Measurements from ENCODE around the gene COL6A2. TPM values are rescaled to one million over a fixed set of nuclear protein-coding genes. Genes with fewer than 3 reads are reported as not detected.

The COL6A2 gene
- total RNA-seq, 1 experiment from 2014 or later = 87.0 TPM

DNA sequence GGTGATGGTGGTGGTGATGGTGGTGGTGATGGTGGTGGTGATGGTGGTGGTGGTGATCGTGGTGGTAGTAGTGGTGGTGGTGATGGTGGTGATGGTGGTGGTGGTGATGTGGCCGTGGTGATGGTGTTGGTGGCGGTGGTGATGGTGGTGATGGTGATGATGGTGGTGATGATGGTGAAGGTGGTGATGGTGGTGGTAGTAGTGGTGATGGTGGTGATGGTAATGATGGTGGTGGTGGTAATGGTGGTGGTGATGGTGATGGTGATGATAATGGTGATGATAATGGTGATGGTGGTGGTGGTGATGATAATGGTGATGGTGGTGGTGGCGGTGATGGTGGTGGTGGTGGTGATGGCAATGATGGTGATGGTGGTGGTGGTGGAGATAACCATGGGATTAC is 6.8 kb upstream of the COL6A2 start (continued):
- TF ChIP-seq, protein P1, sequence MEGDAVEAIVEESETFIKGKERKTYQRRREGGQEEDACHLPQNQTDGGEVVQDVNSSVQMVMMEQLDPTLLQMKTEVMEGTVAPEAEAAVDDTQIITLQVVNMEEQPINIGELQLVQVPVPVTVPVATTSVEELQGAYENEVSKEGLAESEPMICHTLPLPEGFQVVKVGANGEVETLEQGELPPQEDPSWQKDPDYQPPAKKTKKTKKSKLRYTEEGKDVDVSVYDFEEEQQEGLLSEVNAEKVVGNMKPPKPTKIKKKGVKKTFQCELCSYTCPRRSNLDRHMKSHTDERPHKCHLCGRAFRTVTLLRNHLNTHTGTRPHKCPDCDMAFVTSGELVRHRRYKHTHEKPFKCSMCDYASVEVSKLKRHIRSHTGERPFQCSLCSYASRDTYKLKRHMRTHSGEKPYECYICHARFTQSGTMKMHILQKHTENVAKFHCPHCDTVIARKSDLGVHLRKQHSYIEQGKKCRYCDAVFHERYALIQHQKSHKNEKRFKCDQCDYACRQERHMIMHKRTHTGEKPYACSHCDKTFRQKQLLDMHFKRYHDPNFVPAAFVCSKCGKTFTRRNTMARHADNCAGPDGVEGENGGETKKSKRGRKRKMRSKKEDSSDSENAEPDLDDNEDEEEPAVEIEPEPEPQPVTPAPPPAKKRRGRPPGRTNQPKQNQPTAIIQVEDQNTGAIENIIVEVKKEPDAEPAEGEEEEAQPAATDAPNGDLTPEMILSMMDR (IDR thresholded peaks at IDR 0.05 in 2 of 3, conservative IDR thresholded peaks at IDR 0.05 in 1 of 3; ENCODE audit: borderline replicate concordance in 1 of 3, insufficient read depth in 1 of 3, low read depth in 2 of 3, low read length in 2 of 3) = no peak
- TF ChIP-seq ELF1 (IDR thresholded peaks at IDR 0.05; ENCODE audit: borderline replicate concordance, low read depth) (no peak), POLR2A (IDR thresholded peaks at IDR 0.05; ENCODE audit: borderline replicate concordance, extremely low read depth, insufficient read depth, insufficient read length) (no peak), ZFX (IDR thresholded peaks at IDR 0.05) (no peak), ZNF274 (IDR thresholded peaks at IDR 0.05; ENCODE audit: low read depth, low read length) (no peak), RAD21 (IDR thresholded peaks at IDR 0.05; ENCODE audit: low read depth) (no peak), EZH2 (IDR thresholded peaks at IDR 0.05) (no peak)

DNA sequence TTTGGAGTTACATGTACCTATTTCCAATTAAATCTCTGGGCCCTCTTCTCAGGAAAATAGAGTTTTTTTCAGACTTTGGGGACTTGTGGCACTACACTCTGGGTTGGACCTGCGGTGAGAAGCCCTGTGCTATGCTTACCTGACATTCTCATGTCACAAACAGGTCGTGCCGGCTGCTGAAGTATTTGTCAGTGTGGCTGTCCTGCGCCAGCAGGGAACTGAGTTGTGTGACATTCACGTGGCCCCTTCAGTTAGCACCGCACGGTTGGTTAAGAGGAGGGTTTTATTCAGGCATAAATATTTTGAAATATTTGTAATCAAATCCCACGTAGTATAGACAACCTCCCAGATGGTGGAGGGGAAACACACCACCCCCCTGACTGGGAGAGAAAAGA is 6.3 kb upstream of the COL6A2 start:
- TF ChIP-seq POLR2A (IDR thresholded peaks at IDR 0.05; ENCODE audit: borderline replicate concordance, extremely low read depth, insufficient read depth, insufficient read length) = no peak
- no peak for TF ChIP-seq RAD21 (IDR thresholded peaks at IDR 0.05; ENCODE audit: low read depth)
- no peak for TF ChIP-seq EZH2 (IDR thresholded peaks at IDR 0.05)
- no peak for TF ChIP-seq YY1 (IDR thresholded peaks at IDR 0.05; ENCODE audit: extremely low read depth, insufficient replicate concordance, low read depth, low read length)
- TF ChIP-seq, protein P1 (IDR thresholded peaks at IDR 0.05 in 2 of 3, conservative IDR thresholded peaks at IDR 0.05 in 1 of 3; ENCODE audit: borderline replicate concordance in 1 of 3, insufficient read depth in 1 of 3, low read depth in 2 of 3, low read length in 2 of 3) = no peak
- no peak for TF ChIP-seq POLR2AphosphoS5 (IDR thresholded peaks at IDR 0.05; ENCODE audit: low read depth, low read length)
- TF ChIP-seq, protein P2, sequence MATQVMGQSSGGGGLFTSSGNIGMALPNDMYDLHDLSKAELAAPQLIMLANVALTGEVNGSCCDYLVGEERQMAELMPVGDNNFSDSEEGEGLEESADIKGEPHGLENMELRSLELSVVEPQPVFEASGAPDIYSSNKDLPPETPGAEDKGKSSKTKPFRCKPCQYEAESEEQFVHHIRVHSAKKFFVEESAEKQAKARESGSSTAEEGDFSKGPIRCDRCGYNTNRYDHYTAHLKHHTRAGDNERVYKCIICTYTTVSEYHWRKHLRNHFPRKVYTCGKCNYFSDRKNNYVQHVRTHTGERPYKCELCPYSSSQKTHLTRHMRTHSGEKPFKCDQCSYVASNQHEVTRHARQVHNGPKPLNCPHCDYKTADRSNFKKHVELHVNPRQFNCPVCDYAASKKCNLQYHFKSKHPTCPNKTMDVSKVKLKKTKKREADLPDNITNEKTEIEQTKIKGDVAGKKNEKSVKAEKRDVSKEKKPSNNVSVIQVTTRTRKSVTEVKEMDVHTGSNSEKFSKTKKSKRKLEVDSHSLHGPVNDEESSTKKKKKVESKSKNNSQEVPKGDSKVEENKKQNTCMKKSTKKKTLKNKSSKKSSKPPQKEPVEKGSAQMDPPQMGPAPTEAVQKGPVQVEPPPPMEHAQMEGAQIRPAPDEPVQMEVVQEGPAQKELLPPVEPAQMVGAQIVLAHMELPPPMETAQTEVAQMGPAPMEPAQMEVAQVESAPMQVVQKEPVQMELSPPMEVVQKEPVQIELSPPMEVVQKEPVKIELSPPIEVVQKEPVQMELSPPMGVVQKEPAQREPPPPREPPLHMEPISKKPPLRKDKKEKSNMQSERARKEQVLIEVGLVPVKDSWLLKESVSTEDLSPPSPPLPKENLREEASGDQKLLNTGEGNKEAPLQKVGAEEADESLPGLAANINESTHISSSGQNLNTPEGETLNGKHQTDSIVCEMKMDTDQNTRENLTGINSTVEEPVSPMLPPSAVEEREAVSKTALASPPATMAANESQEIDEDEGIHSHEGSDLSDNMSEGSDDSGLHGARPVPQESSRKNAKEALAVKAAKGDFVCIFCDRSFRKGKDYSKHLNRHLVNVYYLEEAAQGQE (IDR thresholded peaks at IDR 0.05; ENCODE audit: low read depth) = no peak
- TF ChIP-seq EGR1 (IDR thresholded peaks at IDR 0.05; ENCODE audit: low read depth) = no peak
- no peak for TF ChIP-seq SIN3A (IDR thresholded peaks at IDR 0.05; ENCODE audit: low read depth)
- TF ChIP-seq ZFX (IDR thresholded peaks at IDR 0.05) = no peak
- TF ChIP-seq ELF1 (IDR thresholded peaks at IDR 0.05; ENCODE audit: borderline replicate concordance, low read depth) = no peak
- no peak for TF ChIP-seq SRF (IDR thresholded peaks at IDR 0.05; ENCODE audit: low read depth)
- TF ChIP-seq JUND (IDR thresholded peaks at IDR 0.05) = no peak
- TF ChIP-seq TCF7L2 (IDR thresholded peaks at IDR 0.05; ENCODE audit: borderline replicate concordance, extremely low read depth, insufficient read depth, insufficient read length) = no peak
- intact Hi-C loops (cut with micrococcal nuclease) = no loop called here

More for the DNA sequence above, 6.3 kb upstream of the COL6A2 start:
- H3K36me3 ChIP-seq (ENCODE audit: control insufficient read depth in 1 of 2, insufficient read depth in 2 of 2, low read length in 2 of 2) = no peaks in the 10 kb centered on the region
- H3K79me2 ChIP-seq (ENCODE audit: insufficient read depth, low read length) = no peaks in the 10 kb centered on the region
- H3K4me3 ChIP-seq (replicated peaks in 1 of 2; ENCODE audit: low read depth in 1 of 2, low read length in 2 of 2) = no peak overlapping the region
- H3K9me3 ChIP-seq (ENCODE audit: control insufficient read depth in 1 of 2, insufficient read depth in 1 of 2, low read depth in 1 of 2, low read length in 2 of 2) = no peaks in the 10 kb centered on the region
- no peak overlapping the region for H3K4me2 ChIP-seq (ENCODE audit: low read length)
- H3K9ac ChIP-seq (ENCODE audit: low read length) = no peak overlapping the region
- no peak for ATAC-seq
- H2AFZ ChIP-seq (ENCODE audit: low read depth, low read length, poor library complexity, severe bottlenecking) = no peak overlapping the region
- CTCF ChIA-PET = no interaction called here
- H3K27me3 ChIP-seq (ENCODE audit: insufficient read depth, low read length) = no peaks in the 10 kb centered on the region
- H3K27ac ChIP-seq (ENCODE audit: low read depth, low read length) = no peak overlapping the region
- DNase-seq (ENCODE audit: low read depth, low spot score) = no peak
- RAD21 ChIA-PET (ENCODE audit: low non-redundant PET in 1 of 2, low total read pairs in 2 of 2, uncharacterized antibody in 2 of 2, unreplicated experiment in 2 of 2) = no interaction called here
- H4K20me1 ChIP-seq (ENCODE audit: insufficient read depth) = no peaks in the 10 kb centered on the region
- POLR2A ChIA-PET = no interaction called here
- H3K9me2 ChIP-seq (ENCODE audit: insufficient read depth) = no peaks in the 10 kb centered on the region
- H3K4me1 ChIP-seq (ENCODE audit: control insufficient read depth in 1 of 2, insufficient read depth in 2 of 2, low read length in 2 of 2) = no peaks in the 10 kb centered on the region
- BruUV-seq (replicated peaks) = no TSS peak

All from HCT116 (cell line).